ENCODE data around the gene IL23R. TPM values are rescaled to one million over a fixed set of nuclear protein-coding genes. Genes with fewer than 3 reads are reported as not detected.

IL23R gene
- total RNA-seq, 2 donors from 2014 or later = 0.26 TPM; not detected in 1

- Histone ChIP-seq H3K36me3 (replicated peaks in 1 of 2; ENCODE audit: insufficient read depth in 1 of 2, low read depth in 2 of 2) (no peaks in the 10 kb centered on the region), H3K27me3 (no peaks in the 10 kb centered on the region), H3K4me1 (peaks cover 10% of the 10 kb centered on the region), H3K4me3 (no peak overlapping the region), H3K9me3 (no peaks in the 10 kb centered on the region), H3K27ac (no peak overlapping the region)
- no peak for TF ChIP-seq POLR2A (IDR thresholded peaks at IDR 0.05)
- TF ChIP-seq CTCF (IDR thresholded peaks at IDR 0.05) = no peak
- 83 to 87% methylated on average over 3 of the region's 3 CpGs for WGBS, 2 donors
- DNase-seq (no peak), ATAC-seq (no peak)
- intact Hi-C loops (cut with DNase I) = no loop called here
Measured at GRCh38 chr1:67175530-67176087, 9.4 kb downstream of the IL23R start.

GRCh38 chr1:67184838-67185421 lies 18.7 kb downstream of the IL23R start:
- WGBS, 2 donors = 92 to 100% methylated on average over 1 of the region's 1 CpG
- H3K36me3 ChIP-seq (replicated peaks in 1 of 2; ENCODE audit: insufficient read depth in 1 of 2, low read depth in 2 of 2) = no peaks in the 10 kb centered on the region
- H3K27ac ChIP-seq = no peak overlapping the region
- H3K4me1 ChIP-seq = no peaks in the 10 kb centered on the region
- H3K9me3 ChIP-seq = no peaks in the 10 kb centered on the region
- TF ChIP-seq CTCF (IDR thresholded peaks at IDR 0.05) (no peak), POLR2A (IDR thresholded peaks at IDR 0.05) (no peak)
- DNase-seq = no peak
- ATAC-seq = no peak
- H3K4me3 ChIP-seq = no peak overlapping the region
- intact Hi-C loops (cut with DNase I) = no loop called here
- no peaks in the 10 kb centered on the region for H3K27me3 ChIP-seq

- DNase-seq = no peak
- intact Hi-C loops (cut with DNase I) = no loop called here
- TF ChIP-seq POLR2A (IDR thresholded peaks at IDR 0.05) (no peak), CTCF (IDR thresholded peaks at IDR 0.05) (no peak)
- Histone ChIP-seq H3K9me3 (no peaks in the 10 kb centered on the region), H3K27ac (no peak overlapping the region), H3K36me3 (replicated peaks in 1 of 2; ENCODE audit: insufficient read depth in 1 of 2, low read depth in 2 of 2) (no peaks in the 10 kb centered on the region), H3K4me3 (no peak overlapping the region), H3K4me1 (no peaks in the 10 kb centered on the region), H3K27me3 (no peaks in the 10 kb centered on the region)
- peak; percentile 38 for ATAC-seq
- WGBS, 2 donors = 39 to 48% methylated on average over 2 of the region's 2 CpGs
Measured at GRCh38 chr1:67188137-67188536, 21.9 kb downstream of the IL23R start.

GRCh38 chr1:67189953-67190352 lies 23.7 kb downstream of the IL23R start:
- Histone ChIP-seq H3K4me3 (no peak overlapping the region), H3K27me3 (no peaks in the 10 kb centered on the region), H3K9me3 (no peaks in the 10 kb centered on the region), H3K36me3 (replicated peaks in 1 of 2; ENCODE audit: insufficient read depth in 1 of 2, low read depth in 2 of 2) (no peaks in the 10 kb centered on the region), H3K4me1 (no peaks in the 10 kb centered on the region), H3K27ac (no peak overlapping the region)
- intact Hi-C loops (cut with DNase I) = no loop called here
- 61 to 73% methylated on average over 3 of the region's 3 CpGs for WGBS, 2 donors
- DNase-seq = no peak
- no peak for ATAC-seq
- TF ChIP-seq CTCF (IDR thresholded peaks at IDR 0.05) (no peak), POLR2A (IDR thresholded peaks at IDR 0.05) (no peak)

- WGBS, 2 donors = 76 to 100% methylated on average over 2 of the region's 2 CpGs
- TF ChIP-seq CTCF (IDR thresholded peaks at IDR 0.05) = no peak
- no peak for TF ChIP-seq POLR2A (IDR thresholded peaks at IDR 0.05)
- H3K27ac ChIP-seq = no peak overlapping the region
- ATAC-seq = no peak
- no peaks in the 10 kb centered on the region for H3K27me3 ChIP-seq
- no peaks in the 10 kb centered on the region for H3K9me3 ChIP-seq
- intact Hi-C loops (cut with DNase I) = no loop called here
- DNase-seq = no peak
- H3K36me3 ChIP-seq (replicated peaks in 1 of 2; ENCODE audit: insufficient read depth in 1 of 2, low read depth in 2 of 2) = no peaks in the 10 kb centered on the region
- H3K4me1 ChIP-seq = no peaks in the 10 kb centered on the region
- no peak overlapping the region for H3K4me3 ChIP-seq
Measured at GRCh38 chr1:67190410-67190809, 24.2 kb downstream of the IL23R start.
